Ishikawa (cell line): ENCODE data around the gene PSME2.

ENCODE experiments used
- CEBPB ChIP-seq: IDR thresholded peaks from 2 replicates; pipeline ENCODE4 v1.6.1; 2012
- CREB1 ChIP-seq: IDR thresholded peaks from 2 replicates; pipeline ENCODE4 v1.6.1; 2012; ENCODE audit warnings: low read depth
- EGR1 ChIP-seq: IDR thresholded peaks from 2 replicates; pipeline ENCODE4 v1.6.1; 2012
- EP300 ChIP-seq: IDR thresholded peaks from 2 replicates; pipeline ENCODE4 v1.6.1; 2012; ENCODE audit warnings: borderline replicate concordance
- FOXM1 ChIP-seq: IDR thresholded peaks from 2 replicates; pipeline ENCODE4 v1.6.1; 2012; ENCODE audit warnings: low read depth, borderline replicate concordance
- NFIC ChIP-seq: IDR thresholded peaks from 2 replicates; pipeline ENCODE4 v1.6.1; 2012
- RAD21 ChIP-seq: IDR thresholded peaks from 2 replicates; pipeline ENCODE4 v1.6.1; 2012; ENCODE audit warnings: low read depth
- TAF1 ChIP-seq: IDR thresholded peaks from 2 replicates; pipeline ENCODE4 v1.6.1; 2012; ENCODE audit warnings: low read depth, mild to moderate bottlenecking
- TCF12 ChIP-seq: IDR thresholded peaks from 2 replicates; pipeline ENCODE4 v1.6.1; 2012; ENCODE audit warnings: low read depth
- TEAD4 ChIP-seq: IDR thresholded peaks from 2 replicates; pipeline ENCODE4 v1.6.1; 2012
- YY1 ChIP-seq: IDR thresholded peaks from 2 replicates; pipeline ENCODE4 v1.6.1; 2012; ENCODE audit warnings: low read depth
- ZBTB7A ChIP-seq: IDR thresholded peaks from 2 replicates; pipeline ENCODE4 v1.6.1; 2012; ENCODE audit warnings: low read depth
- TF ChIP-seq, protein P1 (sequence below): IDR thresholded peaks from 2 replicates; pipeline ENCODE4 v1.6.1; 2012
- TF ChIP-seq, protein P2 (sequence below): IDR thresholded peaks from 2 replicates; pipeline ENCODE4 v1.6.1; 2012
- TF ChIP-seq, protein P3 (sequence below): IDR thresholded peaks from 2 replicates; pipeline ENCODE4 v1.6.1; 2012; ENCODE audit warnings: low read depth, mild to moderate bottlenecking

PSME2 gene

DNA sequence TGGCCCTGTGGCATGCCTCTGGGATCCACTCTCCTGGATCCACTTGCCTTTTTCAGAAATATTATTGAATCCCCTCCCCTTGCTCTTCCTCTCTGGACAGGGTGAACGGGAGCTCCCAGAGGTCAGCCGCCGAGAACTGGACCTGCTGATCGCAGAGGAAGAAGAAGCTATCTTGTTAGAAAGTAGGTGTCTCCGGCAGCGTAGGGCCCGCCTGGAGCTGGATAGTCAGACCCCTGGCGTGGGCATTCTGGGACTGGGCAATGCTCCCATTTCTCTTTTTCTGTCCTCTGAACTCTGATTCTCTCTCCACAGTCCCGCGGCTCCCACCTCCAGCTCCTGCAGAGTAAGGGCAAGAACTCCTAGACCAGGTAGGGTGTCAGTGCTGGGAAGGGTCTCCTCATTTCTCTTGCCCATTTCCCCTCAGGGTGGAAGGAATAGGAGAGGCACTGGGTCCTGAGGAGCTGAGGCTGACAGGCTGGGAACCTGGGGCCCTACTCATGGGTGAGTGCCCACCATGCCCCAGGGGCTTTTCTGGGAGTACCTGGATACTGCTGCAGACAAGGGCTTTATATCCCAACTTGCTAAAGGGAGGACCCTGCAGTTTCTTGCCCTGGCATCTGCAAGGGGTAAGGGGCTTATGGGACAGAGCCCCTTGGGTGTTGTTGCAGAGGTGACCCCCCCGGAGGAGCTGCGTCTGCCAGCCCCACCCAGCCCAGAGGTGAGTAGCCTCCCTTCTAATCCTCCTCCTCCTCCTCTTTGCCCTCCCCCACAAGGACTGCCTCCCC is 30.8 kb upstream of the PSME2 start:
- TF ChIP-seq FOXM1 (no peak), RAD21 (no peak)

DNA sequence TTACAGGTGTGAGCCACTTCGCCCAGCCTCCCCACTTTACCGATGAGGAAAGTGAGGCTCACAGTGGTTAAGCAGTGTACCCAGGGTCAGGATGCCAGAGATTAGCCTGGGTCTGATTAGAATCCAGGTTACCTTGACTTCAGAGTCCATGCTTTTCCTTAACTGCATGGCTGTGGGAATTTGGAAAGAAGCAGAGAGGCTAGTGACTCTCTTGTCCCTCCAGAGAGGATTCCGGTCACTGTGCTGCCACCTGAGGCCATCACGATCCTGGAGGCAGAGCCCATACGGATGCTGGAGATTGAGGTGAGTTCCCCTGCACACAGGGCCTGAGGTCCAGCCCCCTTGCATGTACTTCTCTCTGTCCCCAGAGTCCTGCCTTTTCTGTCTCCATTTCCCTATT is 30.2 kb upstream of the PSME2 start:
- TF ChIP-seq TAF1: no peak
- no peak for TF ChIP-seq NFIC
- TF ChIP-seq ZBTB7A: no peak
- TF ChIP-seq CREB1: no peak

DNA sequence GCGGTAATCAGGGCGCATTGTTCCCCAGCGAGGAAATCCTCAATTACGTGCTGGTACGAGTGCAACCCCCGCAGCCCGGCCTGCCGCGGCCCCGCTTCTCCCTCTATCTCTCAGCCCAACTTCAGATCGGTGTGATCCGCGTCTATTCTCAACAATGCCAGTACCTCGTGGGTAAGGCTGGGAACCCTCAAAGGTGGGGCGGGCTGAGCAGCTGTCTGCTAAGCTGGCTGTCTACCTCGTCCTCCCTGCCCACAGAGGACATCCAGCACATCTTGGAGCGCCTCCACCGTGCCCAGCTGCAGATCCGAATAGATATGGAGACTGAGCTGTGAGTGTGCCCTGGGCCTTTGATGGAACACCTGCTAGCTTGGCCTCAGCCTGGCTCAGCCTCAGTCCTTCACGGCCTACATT is 26.5 kb upstream of the PSME2 start:
- TF ChIP-seq CREB1: no peak

DNA sequence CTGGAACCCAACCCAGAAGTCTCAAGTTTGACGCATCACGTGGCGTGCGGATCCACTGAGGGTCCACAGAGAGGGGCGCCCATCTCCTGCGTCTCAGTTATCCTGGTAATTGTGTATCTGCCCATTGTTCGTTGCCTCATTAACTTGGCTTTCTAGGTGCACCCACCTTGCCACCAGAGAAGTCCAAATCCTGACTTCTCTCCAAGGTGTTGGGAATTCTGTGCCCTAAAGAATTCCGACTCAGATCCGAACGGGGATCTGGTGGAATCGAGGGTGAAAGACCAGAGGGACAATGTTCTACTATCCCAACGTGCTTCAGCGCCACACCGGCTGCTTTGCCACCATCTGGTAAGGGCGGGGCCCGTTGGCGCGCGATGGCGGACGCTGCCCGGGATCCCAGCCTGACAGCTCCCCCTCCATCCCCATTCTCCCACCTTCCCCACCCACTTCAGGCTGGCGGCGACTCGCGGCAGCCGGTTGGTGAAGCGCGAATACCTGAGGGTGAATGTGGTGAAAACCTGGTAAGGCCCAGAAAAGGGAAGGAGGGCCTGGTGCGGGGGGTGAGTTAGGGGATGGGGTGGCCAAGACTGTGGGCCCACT is 26.0 kb upstream of the PSME2 start:
- TF ChIP-seq TEAD4 (no peak), ZBTB7A (no peak), RAD21 (no peak), NFIC (no peak), EP300 (no peak), CREB1 (no peak), FOXM1 (no peak), TAF1 (no peak), TCF12 (no peak), YY1 (no peak)
- TF ChIP-seq, protein P1, sequence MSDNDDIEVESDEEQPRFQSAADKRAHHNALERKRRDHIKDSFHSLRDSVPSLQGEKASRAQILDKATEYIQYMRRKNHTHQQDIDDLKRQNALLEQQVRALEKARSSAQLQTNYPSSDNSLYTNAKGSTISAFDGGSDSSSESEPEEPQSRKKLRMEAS: no peak
- TF ChIP-seq, protein P2, sequence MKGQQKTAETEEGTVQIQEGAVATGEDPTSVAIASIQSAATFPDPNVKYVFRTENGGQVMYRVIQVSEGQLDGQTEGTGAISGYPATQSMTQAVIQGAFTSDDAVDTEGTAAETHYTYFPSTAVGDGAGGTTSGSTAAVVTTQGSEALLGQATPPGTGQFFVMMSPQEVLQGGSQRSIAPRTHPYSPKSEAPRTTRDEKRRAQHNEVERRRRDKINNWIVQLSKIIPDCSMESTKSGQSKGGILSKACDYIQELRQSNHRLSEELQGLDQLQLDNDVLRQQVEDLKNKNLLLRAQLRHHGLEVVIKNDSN: no peak

DNA sequence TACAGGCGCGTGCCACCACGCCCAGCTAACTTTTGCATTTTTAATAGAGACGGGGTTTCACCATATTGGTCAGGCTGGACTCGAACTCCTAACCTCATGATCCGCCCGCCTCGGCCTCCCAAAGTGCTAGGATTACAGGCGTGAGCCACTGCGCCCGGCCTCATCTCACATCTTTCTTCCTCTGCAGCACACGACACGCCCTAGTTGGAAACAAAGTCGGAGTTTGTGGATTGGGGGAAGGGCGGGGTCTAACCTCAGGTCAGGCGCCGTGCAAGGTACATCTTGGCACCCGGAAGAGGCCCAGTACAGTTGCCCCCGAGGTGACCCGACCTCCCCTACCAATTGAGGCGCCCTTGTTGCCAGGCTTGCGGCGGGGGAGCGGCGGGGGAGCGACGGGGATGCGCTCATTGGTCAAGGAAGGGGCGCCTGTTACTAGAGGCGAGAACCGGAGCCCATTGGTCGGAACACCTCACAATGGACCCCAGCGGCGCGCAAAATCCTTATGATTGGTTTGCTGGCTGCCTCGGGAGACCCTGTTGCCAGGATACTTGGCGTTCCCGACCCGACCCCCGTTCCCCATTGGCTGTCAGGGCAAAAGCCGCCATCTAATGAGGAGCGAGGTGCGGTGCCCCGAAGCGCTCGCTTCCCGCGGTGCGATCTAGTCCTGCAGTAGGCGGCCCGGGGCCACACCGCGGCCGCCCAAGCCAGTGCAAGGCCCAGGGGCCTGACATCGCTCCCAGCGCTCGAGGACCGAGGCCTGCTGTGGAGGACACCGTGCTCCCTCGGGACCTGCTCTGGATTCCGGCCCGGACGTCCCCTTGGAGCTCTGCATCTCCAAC is 25.2 kb upstream of the PSME2 start, which contains the start of gene REC8:
Gene REC8, plus strand, starts transcription at position 659 of the 839 bp plus-strand sequence. CDS start 473 bp downstream, outside the sequence.
- TF ChIP-seq TAF1: no peak
- TF ChIP-seq YY1: no peak
- TF ChIP-seq RAD21: no peak
- TF ChIP-seq, protein P3, sequence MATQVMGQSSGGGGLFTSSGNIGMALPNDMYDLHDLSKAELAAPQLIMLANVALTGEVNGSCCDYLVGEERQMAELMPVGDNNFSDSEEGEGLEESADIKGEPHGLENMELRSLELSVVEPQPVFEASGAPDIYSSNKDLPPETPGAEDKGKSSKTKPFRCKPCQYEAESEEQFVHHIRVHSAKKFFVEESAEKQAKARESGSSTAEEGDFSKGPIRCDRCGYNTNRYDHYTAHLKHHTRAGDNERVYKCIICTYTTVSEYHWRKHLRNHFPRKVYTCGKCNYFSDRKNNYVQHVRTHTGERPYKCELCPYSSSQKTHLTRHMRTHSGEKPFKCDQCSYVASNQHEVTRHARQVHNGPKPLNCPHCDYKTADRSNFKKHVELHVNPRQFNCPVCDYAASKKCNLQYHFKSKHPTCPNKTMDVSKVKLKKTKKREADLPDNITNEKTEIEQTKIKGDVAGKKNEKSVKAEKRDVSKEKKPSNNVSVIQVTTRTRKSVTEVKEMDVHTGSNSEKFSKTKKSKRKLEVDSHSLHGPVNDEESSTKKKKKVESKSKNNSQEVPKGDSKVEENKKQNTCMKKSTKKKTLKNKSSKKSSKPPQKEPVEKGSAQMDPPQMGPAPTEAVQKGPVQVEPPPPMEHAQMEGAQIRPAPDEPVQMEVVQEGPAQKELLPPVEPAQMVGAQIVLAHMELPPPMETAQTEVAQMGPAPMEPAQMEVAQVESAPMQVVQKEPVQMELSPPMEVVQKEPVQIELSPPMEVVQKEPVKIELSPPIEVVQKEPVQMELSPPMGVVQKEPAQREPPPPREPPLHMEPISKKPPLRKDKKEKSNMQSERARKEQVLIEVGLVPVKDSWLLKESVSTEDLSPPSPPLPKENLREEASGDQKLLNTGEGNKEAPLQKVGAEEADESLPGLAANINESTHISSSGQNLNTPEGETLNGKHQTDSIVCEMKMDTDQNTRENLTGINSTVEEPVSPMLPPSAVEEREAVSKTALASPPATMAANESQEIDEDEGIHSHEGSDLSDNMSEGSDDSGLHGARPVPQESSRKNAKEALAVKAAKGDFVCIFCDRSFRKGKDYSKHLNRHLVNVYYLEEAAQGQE: no peak

DNA sequence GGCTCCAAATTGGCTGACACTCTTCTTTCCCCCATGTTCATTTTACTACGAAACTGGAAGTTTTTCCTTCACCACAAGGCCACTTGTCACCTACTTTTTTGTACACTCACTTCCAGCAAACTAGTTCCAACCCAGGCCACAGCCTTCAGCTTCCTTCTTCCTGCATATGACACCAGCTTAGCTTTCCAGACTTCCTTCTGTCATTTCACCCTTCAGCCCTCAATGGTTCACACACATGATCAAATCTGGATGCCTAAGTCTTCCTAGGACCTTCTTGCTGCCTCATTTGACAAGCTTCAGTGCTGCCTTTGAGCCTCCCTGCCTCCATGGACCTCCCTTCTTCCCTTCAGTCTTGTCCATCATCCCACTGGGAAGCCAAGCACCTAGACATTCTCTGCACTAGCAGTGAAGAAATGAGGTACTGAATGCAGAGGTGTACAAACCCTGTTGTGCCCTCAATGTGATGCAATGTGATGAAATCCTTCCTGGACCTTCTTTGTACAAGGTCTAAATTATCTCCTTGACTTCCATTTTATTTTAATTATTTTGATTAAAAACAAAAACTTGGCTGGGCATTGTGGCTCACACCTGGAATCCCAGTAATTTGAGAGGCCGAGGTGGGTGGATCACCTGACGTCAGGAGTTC is 21.2 kb upstream of the PSME2 start:
- TF ChIP-seq CEBPB (no peak), FOXM1 (no peak), RAD21 (no peak), YY1 (no peak), EP300 (no peak), TCF12 (no peak), NFIC (no peak), TAF1 (no peak), ZBTB7A (no peak), TEAD4 (no peak), CREB1 (no peak), EGR1 (no peak)
- TF ChIP-seq, protein P2: no peak
- TF ChIP-seq, protein P3: no peak
- TF ChIP-seq, protein P1: no peak
